Astrocyte of the cerebellum (primary cell): ENCODE data around the gene EARS2.

Source experiments
- DNase-seq: peaks from one replicate; pipeline ENCODE4 v3.0.0-alpha.2; 2011; ENCODE audit warnings: low read depth
- H3K4me3 ChIP-seq: 2 replicates; pipeline ENCODE4 v1.5.1; 2011; ENCODE audit warnings: mild to moderate bottlenecking, low read depth, low read length, moderate library complexity
- in situ Hi-C: cut with HindIII; loops from 2 replicates; pipeline ENCODE4 v1.10.0; 2017; ENCODE audit warnings: low sequenced_read_pairs
- TF ChIP-seq, protein P1 (sequence below): IDR thresholded peaks from 2 replicates; pipeline ENCODE4 v1.5.1; 2012; ENCODE audit warnings: low read length, low read depth, moderate library complexity, mild to moderate bottlenecking; ENCODE audit errors: missing control alignments

EARS2 gene

DNA sequence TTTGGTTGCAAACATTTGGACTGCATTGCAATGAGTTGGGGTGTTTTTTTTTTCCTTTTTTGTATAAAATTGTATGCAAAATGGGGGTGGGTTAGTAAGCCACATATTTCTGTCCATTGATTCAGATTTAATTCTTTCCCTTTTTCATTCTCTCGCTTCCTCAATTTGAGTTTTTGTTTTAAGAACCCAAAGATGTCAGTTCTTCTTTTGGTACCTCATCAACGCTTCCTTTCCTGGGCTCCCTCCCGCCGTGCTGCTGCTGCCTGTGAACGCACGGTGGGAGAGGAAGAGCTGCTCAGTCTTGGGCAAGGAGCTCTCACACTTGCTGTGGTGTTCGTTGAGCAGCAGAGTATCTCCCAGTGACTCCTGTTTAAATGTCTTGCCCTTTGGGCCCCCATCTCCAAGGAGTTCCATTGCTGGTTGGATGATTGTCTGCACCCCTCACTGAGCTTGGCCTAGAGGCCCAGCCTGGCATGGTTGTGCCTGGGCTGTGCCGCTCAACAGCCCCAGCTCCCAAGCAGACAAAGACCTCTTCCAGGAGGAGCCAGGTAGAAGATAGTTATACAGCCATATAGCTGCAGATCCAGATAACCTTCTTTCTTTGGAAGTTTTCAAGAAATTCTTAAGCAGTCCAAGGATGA, 14.0 kb upstream of the EARS2 start:
- no peak overlapping the region for H3K4me3 ChIP-seq
- TF ChIP-seq, protein P1, sequence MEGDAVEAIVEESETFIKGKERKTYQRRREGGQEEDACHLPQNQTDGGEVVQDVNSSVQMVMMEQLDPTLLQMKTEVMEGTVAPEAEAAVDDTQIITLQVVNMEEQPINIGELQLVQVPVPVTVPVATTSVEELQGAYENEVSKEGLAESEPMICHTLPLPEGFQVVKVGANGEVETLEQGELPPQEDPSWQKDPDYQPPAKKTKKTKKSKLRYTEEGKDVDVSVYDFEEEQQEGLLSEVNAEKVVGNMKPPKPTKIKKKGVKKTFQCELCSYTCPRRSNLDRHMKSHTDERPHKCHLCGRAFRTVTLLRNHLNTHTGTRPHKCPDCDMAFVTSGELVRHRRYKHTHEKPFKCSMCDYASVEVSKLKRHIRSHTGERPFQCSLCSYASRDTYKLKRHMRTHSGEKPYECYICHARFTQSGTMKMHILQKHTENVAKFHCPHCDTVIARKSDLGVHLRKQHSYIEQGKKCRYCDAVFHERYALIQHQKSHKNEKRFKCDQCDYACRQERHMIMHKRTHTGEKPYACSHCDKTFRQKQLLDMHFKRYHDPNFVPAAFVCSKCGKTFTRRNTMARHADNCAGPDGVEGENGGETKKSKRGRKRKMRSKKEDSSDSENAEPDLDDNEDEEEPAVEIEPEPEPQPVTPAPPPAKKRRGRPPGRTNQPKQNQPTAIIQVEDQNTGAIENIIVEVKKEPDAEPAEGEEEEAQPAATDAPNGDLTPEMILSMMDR: no peak
- in situ Hi-C loops: no loop called here
- DNase-seq: no peak

DNA sequence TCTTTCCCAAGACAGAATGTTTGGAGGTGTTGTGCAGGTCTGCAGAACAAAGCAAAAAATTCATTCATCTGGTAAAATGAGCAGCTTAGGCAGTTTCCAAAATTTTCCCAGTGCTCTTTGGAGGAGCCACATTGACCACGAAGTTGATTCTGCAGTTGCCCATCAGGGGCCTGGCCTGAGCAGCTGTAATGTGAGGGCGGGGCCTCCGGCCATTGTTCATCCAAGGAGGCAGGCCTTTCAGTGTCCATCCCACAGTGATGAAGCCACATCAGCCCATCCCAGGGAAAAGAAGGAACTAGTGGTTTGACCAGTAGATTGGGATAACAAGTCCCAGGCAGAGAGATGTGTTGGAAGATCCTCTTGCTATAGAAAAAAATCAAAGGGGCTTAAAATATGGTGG, 10.5 kb upstream of the EARS2 start:
- DNase-seq: no peak
- H3K4me3 ChIP-seq: no peak overlapping the region
- in situ Hi-C loops: no loop called here
- TF ChIP-seq, protein P1: no peak

DNA sequence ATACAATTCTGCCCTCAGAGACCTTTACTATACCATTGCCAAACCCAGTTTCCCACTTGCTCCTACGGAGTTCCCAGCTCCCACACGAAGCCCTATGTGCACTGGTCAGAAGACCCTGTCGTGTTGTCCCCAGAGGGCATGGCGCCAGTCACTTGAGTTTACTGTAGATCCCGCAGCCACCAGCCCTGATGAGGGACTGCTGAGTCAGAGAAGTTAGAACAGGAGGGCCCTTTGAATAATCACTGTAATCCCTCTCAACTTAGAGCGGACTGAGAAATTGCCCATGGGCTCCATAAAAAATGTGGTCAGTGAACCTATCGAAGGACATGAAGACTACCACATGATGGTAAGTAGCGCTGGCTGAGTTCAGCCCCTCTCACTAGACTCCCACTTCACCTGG, 9.6 kb upstream of the EARS2 start:
- TF ChIP-seq, protein P1: no peak
- no peak for DNase-seq
- H3K4me3 ChIP-seq: no peak overlapping the region
- in situ Hi-C loops: no loop called here

DNA sequence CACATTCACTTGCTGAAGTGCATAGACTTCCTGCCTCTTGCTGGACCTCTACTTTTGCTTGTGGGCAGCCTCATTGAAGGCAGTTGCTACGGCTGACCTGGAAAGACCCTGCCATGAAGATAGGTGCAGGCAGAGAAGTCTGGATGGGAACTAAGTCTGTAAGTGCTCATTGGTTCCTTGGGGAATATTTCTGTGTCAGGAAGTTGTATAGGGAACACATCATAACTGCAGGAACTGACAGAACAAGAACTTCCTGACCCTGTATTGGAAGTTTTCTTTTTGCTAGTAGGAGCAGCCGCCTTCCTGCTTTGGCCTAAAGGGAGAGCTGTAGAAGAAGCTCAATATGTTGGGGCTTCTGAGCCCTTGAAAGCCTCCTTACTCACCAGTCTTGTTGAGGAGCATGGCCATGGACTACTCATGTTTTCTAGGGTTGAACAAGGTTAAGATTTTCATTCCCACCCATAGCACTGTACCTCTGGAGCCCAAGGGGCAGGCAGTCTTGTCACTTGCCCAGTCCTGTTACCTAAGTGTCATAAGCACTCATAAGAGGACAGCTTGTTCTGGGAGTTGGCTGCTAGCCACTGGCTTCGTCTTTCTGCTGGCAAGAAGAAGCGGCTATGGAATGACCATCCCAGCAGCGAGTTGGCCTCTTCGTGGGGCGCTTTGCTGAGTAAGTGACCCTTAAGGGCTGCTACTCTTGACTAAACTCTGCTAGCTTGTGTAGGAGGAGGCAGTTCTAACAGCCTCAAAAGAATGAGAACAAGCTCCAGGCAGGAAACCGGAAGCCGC, 7.6 kb upstream of the EARS2 start:
- no peak for DNase-seq
- TF ChIP-seq, protein P1: no peak
- in situ Hi-C loops: no loop called here
- H3K4me3 ChIP-seq: no peak overlapping the region

DNA sequence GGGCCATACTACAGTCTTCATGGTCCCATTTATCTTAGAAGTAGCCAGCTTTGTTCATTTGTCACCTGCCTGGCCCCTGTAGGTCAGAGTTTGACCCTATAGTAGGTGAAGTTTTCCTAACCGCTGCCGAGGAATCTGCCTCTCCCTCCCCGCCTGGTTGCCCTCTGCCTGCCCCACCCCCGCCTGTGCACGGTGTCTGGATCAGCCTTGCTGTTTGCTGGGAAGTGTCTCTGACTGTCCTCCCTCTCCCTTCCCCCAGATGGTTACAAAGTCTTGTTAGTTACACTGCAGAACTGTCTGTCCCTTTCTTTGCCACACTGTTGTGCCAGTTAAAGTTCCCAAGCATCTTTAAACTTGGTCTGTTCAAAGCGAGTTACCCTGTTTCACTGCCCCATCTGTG, 6.0 kb upstream of the EARS2 start:
- no peak for DNase-seq
- TF ChIP-seq, protein P1: no peak
- in situ Hi-C loops: no loop called here
- no peak overlapping the region for H3K4me3 ChIP-seq

DNA sequence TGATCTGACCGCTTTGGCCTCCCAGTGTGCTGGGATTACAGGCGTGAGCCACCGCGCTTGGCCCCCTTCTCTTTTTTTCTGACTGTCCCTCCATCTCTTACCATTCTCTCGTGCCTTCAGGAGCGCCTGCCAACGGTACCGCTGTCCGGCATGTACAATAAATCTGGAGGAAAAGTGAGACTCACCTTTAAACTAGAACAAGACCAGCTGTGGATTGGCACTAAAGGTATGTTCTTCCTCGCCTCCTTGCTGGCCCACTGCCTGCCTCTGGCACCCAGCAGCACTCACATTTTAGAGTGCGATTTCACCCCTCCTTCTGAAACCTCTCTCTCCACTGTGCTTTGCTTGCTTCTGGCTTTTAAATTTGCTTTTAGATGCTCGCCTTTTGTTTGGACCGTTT, 5.4 kb upstream of the EARS2 start:
- no peak overlapping the region for H3K4me3 ChIP-seq
- TF ChIP-seq, protein P1: no peak
- in situ Hi-C loops: no loop called here
- DNase-seq: no peak
